Sigmoid colon (tissue), 7 donors: ENCODE results near the gene SMAD1. TPM values are rescaled to one million over a fixed set of nuclear protein-coding genes. Genes with fewer than 3 reads are reported as not detected.
A peak's percentile ranks its signal among the peaks of the same experiment; 100 is the strongest.

Experiments used
- DNase-seq: peaks from one replicate; pipeline ENCODE4 v3.0.0-alpha.2; 2019
- H3K27ac ChIP-seq, 4 donors: fragments of 200-600 bp; sonication (generic); one replicate each; pipeline ENCODE4 v1.5.1; 2016 to 2019; ENCODE audit warnings: mild to moderate bottlenecking in 1 of 4
- H3K27me3 ChIP-seq, 3 donors: fragments of 200-600 bp; sonication (generic); one replicate each; pipeline ENCODE4 v1.5.1; 2019; ENCODE audit warnings: mild to moderate bottlenecking in 1 of 3
- H3K36me3 ChIP-seq, 4 donors: fragments of 200-600 bp; sonication (generic); one replicate each; pipeline ENCODE4 v1.5.1; 2016 to 2019
- H3K4me1 ChIP-seq, 4 donors: fragments of 200-600 bp; sonication (generic); one replicate each; pipeline ENCODE4 v1.5.1; 2017 to 2019
- H3K4me3 ChIP-seq, 4 donors: fragments of 200-600 bp; sonication (generic); one replicate each; pipeline ENCODE4 v1.5.1; 2017 to 2019; ENCODE audit warnings: mild to moderate bottlenecking in 2 of 4, moderate library complexity in 1 of 4
- H3K9me3 ChIP-seq, 4 donors: fragments of 200-600 bp in 3 of 4; sonication (generic) in 3 of 4; one replicate each; pipeline versions ENCODE4 v1.5.1 to v1.6.1; 2013 to 2019
- EP300 ChIP-seq, 4 donors: sonication (generic); formaldehyde crosslinking; IDR thresholded peaks; one replicate each; pipeline ENCODE4 v1.6.1; 2017; ENCODE audit warnings: antibody characterized with exemption in 4 of 4
- POLR2A ChIP-seq, 2 donors: fragments of 450-650 bp; IDR thresholded peaks; one replicate each; pipeline ENCODE4 v1.6.1; 2016; ENCODE audit warnings: antibody characterized with exemption in 2 of 2, mild to moderate bottlenecking in 2 of 2, moderate library complexity in 2 of 2
- POLR2AphosphoS5 ChIP-seq, 4 donors: sonication (generic); formaldehyde crosslinking; IDR thresholded peaks; one replicate each; pipeline ENCODE4 v1.6.1; 2017; ENCODE audit warnings: antibody characterized with exemption in 4 of 4
- WGBS, 2 donors: extraction: QIAGEN DNeasy Blood & Tissue Kit; methylation state at CpG; one replicate each; pipeline ENCODE4 v1.1.7; 2013; 5-methylcytosine and 5-hydroxymethylcytosine counted together
- intact Hi-C: fragments of 100-400 bp; cut with DNase I; formaldehyde crosslinking; loops from one replicate; pipeline ENCODE4 v1.15.1; 2023
- polyA plus RNA-seq, 3 donors: library from polyadenylated mRNA; stranded (reverse); fragments of 200-250 nt; gene quantifications; one replicate each; pipeline ENCODE4 v1.2.3, GENCODE V29; 2013
- total RNA-seq, 4 donors: library from RNA; depleted of rRNA; stranded (reverse); fragments of >200 nt; gene quantifications; one replicate each; pipeline ENCODE4 v1.1.0, GENCODE V29; 2016
- TF ChIP-seq, protein P1 (sequence below), 4 experiments: fragments of 450-650 bp in 3 of 4; fragments of 200-600 bp in 1 of 4; IDR thresholded peaks; one replicate each; pipeline ENCODE4 v1.5.1; 2016 to 2019; ENCODE audit warnings: antibody characterized with exemption in 4 of 4, mild to moderate bottlenecking in 3 of 4, moderate library complexity in 2 of 4
- donor health status: healthy with polysubstance abuse.
- donor health status: Bipolar disorder and iron deficiency.
- donor health status: healthy.

The SMAD1 gene
- total RNA-seq (10 to 100 TPM; 25.8 to 45.7 (median 33.4) TPM), polyA plus RNA-seq (10 to 100 TPM; 13.8 to 14.7 (median 14.1) TPM)

DNA sequence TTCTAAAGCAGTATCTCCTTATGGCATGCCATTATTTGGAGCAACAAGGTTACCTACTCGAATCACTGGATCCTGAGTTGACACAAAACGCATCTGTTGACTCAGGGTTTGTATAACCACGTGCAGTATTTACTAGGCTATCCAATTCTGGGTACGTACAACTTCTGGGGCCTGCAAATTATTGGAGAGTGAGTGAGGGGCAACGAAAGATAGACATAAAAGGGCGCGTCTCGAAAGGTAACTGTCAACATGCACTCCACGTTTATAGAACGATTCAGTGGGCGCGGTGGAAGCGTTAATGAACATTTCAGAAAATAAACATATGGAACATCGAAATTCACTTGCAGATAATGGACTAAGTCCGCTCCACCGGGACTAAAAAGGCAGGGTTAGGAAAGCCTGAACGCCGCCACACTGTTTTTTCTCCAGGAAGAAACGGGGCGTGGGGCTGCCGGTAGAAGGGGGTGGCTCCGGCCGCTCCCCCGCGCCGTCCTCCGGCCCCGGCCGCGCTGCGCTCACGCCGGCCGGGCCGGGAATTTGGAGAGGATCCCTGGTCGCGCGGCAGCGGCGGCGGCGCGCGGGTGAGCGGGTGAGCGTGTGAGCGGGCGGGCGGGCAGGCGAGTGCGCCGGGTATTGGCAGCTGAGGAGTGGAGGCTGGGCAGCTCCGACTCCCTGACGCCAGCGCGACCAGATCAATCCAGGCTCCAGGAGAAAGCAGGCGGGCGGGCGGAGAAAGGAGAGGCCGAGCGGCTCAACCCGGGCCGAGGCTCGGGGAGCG lies at the start of gene SMAD1:
TSS of gene SMAD1 (plus strand) at position 690 of the 778 bp plus-strand sequence. CDS start 32,761 bp downstream, outside the sequence.
- peak; percentile 90 for DNase-seq
- Histone ChIP-seq H3K27ac (peak within 1 kb of the TSS; percentile 97 to 99 (median 98)), H3K4me3 (peak within 1 kb of the TSS; percentile 82 to 97 (median 91)), H3K27me3 (no peaks in the 10 kb centered on the region), H3K4me1 (peaks cover 0 to 33% (median 20%) of the 10 kb centered on the region in 4 donors), H3K9me3 (no peaks in the 10 kb centered on the region), H3K36me3 (no peaks in the 10 kb centered on the region)
- TF ChIP-seq POLR2AphosphoS5 (IDR thresholded peaks at IDR 0.05) = peak; percentile 50 to 89 (median 71)
- no peak for TF ChIP-seq POLR2A (IDR thresholded peaks at IDR 0.05)
- TF ChIP-seq, protein P1, sequence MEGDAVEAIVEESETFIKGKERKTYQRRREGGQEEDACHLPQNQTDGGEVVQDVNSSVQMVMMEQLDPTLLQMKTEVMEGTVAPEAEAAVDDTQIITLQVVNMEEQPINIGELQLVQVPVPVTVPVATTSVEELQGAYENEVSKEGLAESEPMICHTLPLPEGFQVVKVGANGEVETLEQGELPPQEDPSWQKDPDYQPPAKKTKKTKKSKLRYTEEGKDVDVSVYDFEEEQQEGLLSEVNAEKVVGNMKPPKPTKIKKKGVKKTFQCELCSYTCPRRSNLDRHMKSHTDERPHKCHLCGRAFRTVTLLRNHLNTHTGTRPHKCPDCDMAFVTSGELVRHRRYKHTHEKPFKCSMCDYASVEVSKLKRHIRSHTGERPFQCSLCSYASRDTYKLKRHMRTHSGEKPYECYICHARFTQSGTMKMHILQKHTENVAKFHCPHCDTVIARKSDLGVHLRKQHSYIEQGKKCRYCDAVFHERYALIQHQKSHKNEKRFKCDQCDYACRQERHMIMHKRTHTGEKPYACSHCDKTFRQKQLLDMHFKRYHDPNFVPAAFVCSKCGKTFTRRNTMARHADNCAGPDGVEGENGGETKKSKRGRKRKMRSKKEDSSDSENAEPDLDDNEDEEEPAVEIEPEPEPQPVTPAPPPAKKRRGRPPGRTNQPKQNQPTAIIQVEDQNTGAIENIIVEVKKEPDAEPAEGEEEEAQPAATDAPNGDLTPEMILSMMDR (IDR thresholded peaks at IDR 0.05) = no peak
- TF ChIP-seq EP300 (IDR thresholded peaks at IDR 0.05) = no peak
- intact Hi-C loops = loop anchor here (5.0 to 10.0 kb wide), 3 partner anchors 61 to 456 kb away; partner anchors contain the start of gene ZNF827
- WGBS, 2 donors = 1% methylated on average over 65 of the region's 65 CpGs

DNA sequence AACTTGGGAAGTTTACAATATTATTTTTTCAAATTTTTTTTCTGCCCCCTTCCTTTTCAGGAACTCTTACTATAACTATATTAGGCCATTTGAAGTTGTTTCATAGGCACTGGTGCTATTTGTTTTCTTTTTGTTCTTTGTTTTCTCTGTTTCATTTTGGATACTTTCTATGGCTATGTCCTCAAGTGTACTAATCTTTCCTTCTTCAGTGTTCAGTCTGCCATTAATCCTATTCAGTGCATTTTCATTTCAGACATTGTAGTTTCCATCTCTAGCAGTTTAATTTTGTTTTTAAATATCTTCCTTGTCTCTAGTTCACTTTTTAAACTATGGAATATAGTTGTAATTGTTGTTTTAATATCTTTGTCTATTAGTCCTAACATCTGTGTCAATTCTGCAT lies 48.0 kb upstream of the SMAD1 start:
- no peak overlapping the region for H3K4me3 ChIP-seq
- intact Hi-C loops = no loop called here
- peaks cover 0 to 9% (median 0%) of the 10 kb centered on the region in 4 donors for H3K4me1 ChIP-seq
- TF ChIP-seq EP300 (IDR thresholded peaks at IDR 0.05) (no peak), POLR2AphosphoS5 (IDR thresholded peaks at IDR 0.05) (no peak), POLR2A (IDR thresholded peaks at IDR 0.05) (no peak)
- TF ChIP-seq, protein P1 (IDR thresholded peaks at IDR 0.05) = no peak
- H3K27me3 ChIP-seq = no peaks in the 10 kb centered on the region
- peaks cover 0 to 4% (median 0%) of the 10 kb centered on the region in 4 donors for H3K9me3 ChIP-seq
- no peaks in the 10 kb centered on the region for H3K36me3 ChIP-seq
- DNase-seq = no peak
- H3K27ac ChIP-seq = no peak overlapping the region

DNA sequence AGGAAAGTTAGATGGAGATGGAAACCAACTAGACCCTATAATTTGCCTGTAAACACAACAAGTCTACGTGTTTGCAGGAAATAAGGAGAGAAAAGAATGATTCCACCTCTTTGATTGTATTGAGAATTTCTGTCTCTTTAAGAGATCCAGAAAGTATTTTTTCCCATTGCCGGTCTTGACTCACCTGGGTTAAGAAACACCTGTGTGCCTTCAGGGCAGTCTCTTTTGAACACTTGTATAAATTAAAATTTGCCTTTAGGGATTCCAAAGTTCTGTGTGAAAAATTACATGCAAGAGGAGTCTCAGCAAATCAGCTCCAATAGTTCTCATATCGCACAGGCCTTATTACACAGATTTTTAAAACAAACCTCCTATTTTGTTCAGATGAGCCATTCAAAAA lies 46.0 kb upstream of the SMAD1 start:
- DNase-seq = no peak
- no peaks in the 10 kb centered on the region for H3K27me3 ChIP-seq
- no peaks in the 10 kb centered on the region for H3K36me3 ChIP-seq
- intact Hi-C loops = no loop called here
- H3K9me3 ChIP-seq = peaks cover 0 to 4% (median 0%) of the 10 kb centered on the region in 4 donors
- peaks cover 0 to 9% (median 0%) of the 10 kb centered on the region in 4 donors for H3K4me1 ChIP-seq
- H3K4me3 ChIP-seq = no peak overlapping the region
- WGBS, 2 donors = 70 to 91% methylated on average over 3 of the region's 3 CpGs
- no peak for TF ChIP-seq EP300 (IDR thresholded peaks at IDR 0.05)
- TF ChIP-seq, protein P1 (IDR thresholded peaks at IDR 0.05) = no peak
- no peak for TF ChIP-seq POLR2A (IDR thresholded peaks at IDR 0.05)
- no peak for TF ChIP-seq POLR2AphosphoS5 (IDR thresholded peaks at IDR 0.05)
- H3K27ac ChIP-seq = no peak overlapping the region

DNA sequence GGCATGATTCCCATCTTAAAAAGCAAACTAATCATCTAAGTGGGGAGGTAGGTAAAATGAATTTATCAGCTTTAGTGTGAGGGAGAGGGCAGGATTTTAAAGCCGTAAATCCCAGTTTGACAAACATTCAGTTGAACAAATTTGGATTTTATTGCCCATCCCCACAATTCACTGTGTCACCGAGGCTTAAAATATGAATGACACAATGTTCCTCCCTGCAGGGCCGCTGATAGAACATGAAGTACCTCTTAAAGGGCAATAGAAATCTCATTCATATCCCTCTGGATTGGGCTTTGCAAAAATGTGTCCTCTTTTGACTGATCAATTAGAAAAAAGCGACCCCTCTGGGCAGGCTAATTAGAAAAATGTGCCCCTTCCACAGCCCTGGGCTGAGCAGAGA lies 45.5 kb upstream of the SMAD1 start:
- TF ChIP-seq POLR2A (IDR thresholded peaks at IDR 0.05) = no peak
- no peak for TF ChIP-seq POLR2AphosphoS5 (IDR thresholded peaks at IDR 0.05)
- TF ChIP-seq EP300 (IDR thresholded peaks at IDR 0.05) = no peak
- TF ChIP-seq, protein P1 (IDR thresholded peaks at IDR 0.05) = no peak
- WGBS, 2 donors = 64 to 84% methylated on average over 4 of the region's 4 CpGs
- H3K36me3 ChIP-seq = no peaks in the 10 kb centered on the region
- intact Hi-C loops = no loop called here
- peaks cover 0 to 4% (median 0%) of the 10 kb centered on the region in 4 donors for H3K9me3 ChIP-seq
- H3K27me3 ChIP-seq = no peaks in the 10 kb centered on the region
- peaks cover 0 to 9% (median 0%) of the 10 kb centered on the region in 4 donors for H3K4me1 ChIP-seq
- no peak for DNase-seq
- no peak overlapping the region for H3K27ac ChIP-seq
- H3K4me3 ChIP-seq = no peak overlapping the region
